Measurements from ENCODE around the gene SEC61B. TPM values are rescaled to one million over a fixed set of nuclear protein-coding genes. Genes with fewer than 3 reads are reported as not detected.

SEC61B gene
- total RNA-seq, 2 donors from 2014 or later = 153 to 187 TPM

- Histone ChIP-seq H3K4me3 (ENCODE audit: low read length) (no peak overlapping the region), H3K27ac (ENCODE audit: low read depth, low read length) (no peak overlapping the region), H3K27me3 (ENCODE audit: control insufficient read depth, insufficient read depth, low read length, poor library complexity, severe bottlenecking) (no peaks in the 10 kb centered on the region), H3K9me3 (ENCODE audit: control insufficient read depth, low read length) (no peaks in the 10 kb centered on the region), H3K4me1 (ENCODE audit: control insufficient read depth, insufficient read depth, low read length) (no peaks in the 10 kb centered on the region), H3K9ac (ENCODE audit: extremely low read depth, low read length, poor library complexity, severe bottlenecking) (no peak overlapping the region), H3K36me3 (ENCODE audit: control insufficient read depth, insufficient read depth, low read length) (no peaks in the 10 kb centered on the region)
- peak; percentile 35 for TF ChIP-seq CTCF (conservative IDR thresholded peaks at IDR 0.05)
- H3K36me3 Mint-ChIP-seq (ENCODE audit: low read depth) = no peaks in the 10 kb centered on the region
- no peak overlapping the region for H3K4me3 Mint-ChIP-seq
- H3K27me3 Mint-ChIP-seq (ENCODE audit: insufficient read depth) = peaks cover 3% of the 10 kb centered on the region
- no peaks in the 10 kb centered on the region for H3K9me3 Mint-ChIP-seq
- peak; percentile 49 for DNase-seq
- no peak overlapping the region for H3K27ac Mint-ChIP-seq
- WGBS, 2 experiments (ENCODE audit: insufficient coverage in 1 of 2, insufficient read length in 1 of 2) = 92 to 94% methylated on average over 11 to 15 of the region's 15 CpGs
- H3K4me1 Mint-ChIP-seq = peaks cover under 1% of the 10 kb centered on the region
Observed at GRCh38 chr9:99253772-99254431, 31.8 kb downstream of the SEC61B start.

- WGBS, 2 experiments (ENCODE audit: insufficient coverage in 1 of 2, insufficient read length in 1 of 2) = 95 to 100% methylated on average over 1 of the region's 1 CpG
- TF ChIP-seq CTCF (conservative IDR thresholded peaks at IDR 0.05) = no peak
- no peak overlapping the region for H3K4me3 ChIP-seq (ENCODE audit: low read length)
- DNase-seq = peak; percentile 10
- peaks cover 4% of the 10 kb centered on the region for H3K4me1 Mint-ChIP-seq
- no peaks in the 10 kb centered on the region for H3K36me3 ChIP-seq (ENCODE audit: control insufficient read depth, insufficient read depth, low read length)
- H3K9ac ChIP-seq (ENCODE audit: extremely low read depth, low read length, poor library complexity, severe bottlenecking) = no peak overlapping the region
- no peaks in the 10 kb centered on the region for H3K9me3 Mint-ChIP-seq
- no peaks in the 10 kb centered on the region for H3K36me3 Mint-ChIP-seq (ENCODE audit: low read depth)
- H3K27ac Mint-ChIP-seq = no peak overlapping the region
- no peaks in the 10 kb centered on the region for H3K27me3 ChIP-seq (ENCODE audit: control insufficient read depth, insufficient read depth, low read length, poor library complexity, severe bottlenecking)
- H3K4me1 ChIP-seq (ENCODE audit: control insufficient read depth, insufficient read depth, low read length) = no peaks in the 10 kb centered on the region
- peaks cover 3% of the 10 kb centered on the region for H3K27me3 Mint-ChIP-seq (ENCODE audit: insufficient read depth)
- H3K9me3 ChIP-seq (ENCODE audit: control insufficient read depth, low read length) = no peaks in the 10 kb centered on the region
- H3K4me3 Mint-ChIP-seq = no peak overlapping the region
- H3K27ac ChIP-seq (ENCODE audit: low read depth, low read length) = no peak overlapping the region
Observed at GRCh38 chr9:99255651-99256050, 33.6 kb downstream of the SEC61B start.

GRCh38 chr9:99257723-99258389 is 35.8 kb downstream of the SEC61B start:
- Histone ChIP-seq H3K27me3 (ENCODE audit: control insufficient read depth, insufficient read depth, low read length, poor library complexity, severe bottlenecking) (no peaks in the 10 kb centered on the region), H3K9me3 (ENCODE audit: control insufficient read depth, low read length) (no peaks in the 10 kb centered on the region), H3K36me3 (ENCODE audit: control insufficient read depth, insufficient read depth, low read length) (no peaks in the 10 kb centered on the region), H3K9ac (ENCODE audit: extremely low read depth, low read length, poor library complexity, severe bottlenecking) (no peak overlapping the region), H3K27ac (ENCODE audit: low read depth, low read length) (no peak overlapping the region), H3K4me1 (ENCODE audit: control insufficient read depth, insufficient read depth, low read length) (no peaks in the 10 kb centered on the region), H3K4me3 (ENCODE audit: low read length) (no peak overlapping the region)
- WGBS, 2 experiments (ENCODE audit: insufficient coverage in 1 of 2, insufficient read length in 1 of 2) = 92 to 94% methylated on average over 7 to 8 of the region's 8 CpGs
- Mint-ChIP-seq H3K9me3 (no peaks in the 10 kb centered on the region), H3K36me3 (ENCODE audit: low read depth) (no peaks in the 10 kb centered on the region), H3K27me3 (ENCODE audit: insufficient read depth) (peaks cover 3% of the 10 kb centered on the region), H3K27ac (no peak overlapping the region), H3K4me1 (peaks cover 4% of the 10 kb centered on the region), H3K4me3 (no peak overlapping the region)
- no peak for TF ChIP-seq CTCF (conservative IDR thresholded peaks at IDR 0.05)
- peak; percentile 36 for DNase-seq

Measured in endodermal cell (in vitro differentiated cells).